GM19043 (cell line): ENCODE data around the gene KRTAP12-3.
"Not testable (repeated sequence)": the region's sequence is repeated elsewhere in the genome, so short reads cannot be mapped to it uniquely, and the experiment has no call there.

ENCODE experiments used
- ATAC-seq: cut with Tn5 transposase; IDR thresholded peaks from one replicate; pipeline ENCODE4 v1.9.1; 2021; ENCODE audit warnings: low read depth; ENCODE audit not compliant: unreplicated experiment

Gene KRTAP12-3

GRCh38 chr21:44627181-44627822 is 30.4 kb upstream of the KRTAP12-3 start:
- ATAC-seq: not testable (repeated sequence)

GRCh38 chr21:44627831-44628233 is 29.9 kb upstream of the KRTAP12-3 start:
- not testable (repeated sequence) for ATAC-seq

GRCh38 chr21:44628707-44629391 is 28.9 kb upstream of the KRTAP12-3 start:
- ATAC-seq: no peak

- ATAC-seq: no peak
Measured at GRCh38 chr21:44630440-44630839, 27.3 kb upstream of the KRTAP12-3 start.

GRCh38 chr21:44632067-44632466 is 25.7 kb upstream of the KRTAP12-3 start:
- no peak for ATAC-seq

GRCh38 chr21:44636209-44637017 is 21.3 kb upstream of the KRTAP12-3 start:
- ATAC-seq: no peak

- ATAC-seq: no peak
Measured at GRCh38 chr21:44637018-44637850, 20.5 kb upstream of the KRTAP12-3 start, which contains the start of gene KRTAP10-10. TSS of gene KRTAP10-10 (plus strand) at chr21:44637356. CDS start at chr21:44637418, 62 bp downstream.

- ATAC-seq: not testable (repeated sequence)
Measured at GRCh38 chr21:44637851-44638348, 19.8 kb upstream of the KRTAP12-3 start.

GRCh38 chr21:44638506-44639330 is 19.0 kb upstream of the KRTAP12-3 start:
- ATAC-seq: not testable (repeated sequence)

- ATAC-seq: no peak
Measured at GRCh38 chr21:44639331-44639655, 18.4 kb upstream of the KRTAP12-3 start.

- ATAC-seq: no peak
Measured at GRCh38 chr21:44640761-44641160, 17.0 kb upstream of the KRTAP12-3 start.

- ATAC-seq: no peak
Measured at GRCh38 chr21:44643741-44644310, 13.9 kb upstream of the KRTAP12-3 start.

- no peak for ATAC-seq
Measured at GRCh38 chr21:44644878-44645277, 12.9 kb upstream of the KRTAP12-3 start.

GRCh38 chr21:44646366-44647221 is 11.1 kb upstream of the KRTAP12-3 start, which contains the start of gene KRTAP10-11:
TSS of gene KRTAP10-11 (plus strand) at chr21:44646414. CDS start at chr21:44646459, 45 bp downstream.
- ATAC-seq: not testable (repeated sequence)

GRCh38 chr21:44647222-44647552 is 10.5 kb upstream of the KRTAP12-3 start:
- no peak for ATAC-seq

- no peak for ATAC-seq
Measured at GRCh38 chr21:44648557-44649311, 9.0 kb upstream of the KRTAP12-3 start.

- no peak for ATAC-seq
Measured at GRCh38 chr21:44649521-44650100, 8.1 kb upstream of the KRTAP12-3 start.
